Fibroblast of skin of right quadriceps (primary cell): ENCODE results near the gene SARDH.

Experiments used
- DNase-seq: peaks from one replicate; pipeline ENCODE4 v3.0.0-alpha.2; 2013

The SARDH gene

GRCh38 chr9:133712221-133713100 is 25.7 kb downstream of the SARDH start:
- no peak for DNase-seq

- peak; percentile 57 for DNase-seq
These were observed 26.5 kb downstream of the SARDH start for GRCh38 chr9:133711428-133712220.

DNA sequence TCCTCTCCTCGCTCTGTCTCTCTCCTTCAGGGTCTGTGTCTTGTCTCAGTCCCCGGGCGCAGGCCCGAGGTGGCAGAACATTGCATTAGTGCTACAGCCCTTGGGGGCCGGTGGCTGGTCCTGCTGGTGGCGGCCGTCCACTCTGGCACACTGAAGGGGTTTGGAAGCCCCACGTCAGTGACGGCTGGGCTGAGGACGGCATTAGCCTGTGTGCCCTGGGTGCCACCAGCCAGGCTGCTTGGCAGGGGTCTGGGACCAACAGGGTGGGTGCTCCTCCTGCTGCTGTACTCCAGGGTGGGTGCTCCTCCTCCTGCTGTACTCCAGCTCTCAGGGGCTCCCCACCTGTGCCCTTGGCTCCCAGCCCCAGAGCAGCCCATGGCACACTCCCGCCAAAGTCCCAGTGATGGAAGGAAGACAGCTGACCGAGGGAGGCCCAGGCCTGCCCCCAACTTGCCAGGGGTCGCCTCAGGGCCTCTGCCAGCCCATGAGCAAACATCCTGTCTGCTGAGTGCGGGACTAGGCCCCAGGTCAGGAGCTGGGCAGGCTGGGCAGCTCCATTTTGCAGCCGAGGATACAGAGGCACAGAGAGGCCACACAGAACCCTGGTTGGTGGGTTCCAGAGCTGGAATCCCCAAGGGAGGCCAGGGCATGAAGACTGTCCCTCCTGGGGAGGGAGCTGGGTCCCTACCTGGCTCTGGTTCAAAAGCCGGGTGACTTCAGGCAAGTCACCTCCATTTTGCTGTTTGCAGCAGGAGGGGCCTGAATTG is 27.3 kb downstream of the SARDH start:
- no peak for DNase-seq

DNA sequence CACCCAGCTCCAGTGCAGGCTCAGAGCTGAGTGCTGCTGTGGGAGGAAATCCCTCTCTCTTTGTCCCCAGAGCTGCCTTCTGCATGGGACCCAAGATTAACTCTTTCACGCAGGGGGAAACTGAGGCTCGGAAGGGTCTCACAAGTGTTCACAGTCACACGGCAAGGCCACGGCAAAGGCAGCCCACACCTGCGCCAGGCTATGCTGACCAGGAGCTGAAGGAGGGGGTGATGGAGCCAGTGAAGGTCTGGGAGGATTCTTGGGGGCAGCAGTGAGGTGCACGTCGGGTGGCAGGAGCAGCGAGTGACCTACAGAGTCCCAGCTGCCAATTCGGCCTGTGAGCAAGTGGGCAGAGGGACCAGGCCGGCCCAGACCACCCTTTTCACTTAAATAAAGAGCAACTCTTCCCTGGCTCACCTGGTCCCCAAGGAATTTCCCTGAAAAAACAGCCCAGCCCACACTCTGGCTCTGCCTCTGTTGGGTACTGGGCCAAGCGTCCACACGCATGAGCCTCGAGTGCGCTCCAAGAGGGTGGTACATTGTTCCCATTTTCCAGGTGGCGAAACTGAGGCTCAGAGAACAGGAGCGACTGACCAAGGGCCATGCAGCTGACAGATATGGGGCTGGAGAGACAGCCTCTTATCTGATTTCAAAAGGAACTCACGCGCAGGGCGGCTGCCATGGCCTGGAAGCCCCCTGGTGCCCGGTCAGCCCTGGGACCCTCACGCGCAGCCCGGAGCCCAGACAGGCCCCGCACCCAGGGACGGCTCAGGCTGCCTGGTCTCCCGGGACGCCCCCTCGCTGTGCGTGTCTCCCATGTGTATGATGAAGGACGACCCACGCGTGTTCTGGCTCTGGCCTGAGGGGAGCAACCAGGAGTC is 28.2 kb downstream of the SARDH start:
- no peak for DNase-seq

DNA sequence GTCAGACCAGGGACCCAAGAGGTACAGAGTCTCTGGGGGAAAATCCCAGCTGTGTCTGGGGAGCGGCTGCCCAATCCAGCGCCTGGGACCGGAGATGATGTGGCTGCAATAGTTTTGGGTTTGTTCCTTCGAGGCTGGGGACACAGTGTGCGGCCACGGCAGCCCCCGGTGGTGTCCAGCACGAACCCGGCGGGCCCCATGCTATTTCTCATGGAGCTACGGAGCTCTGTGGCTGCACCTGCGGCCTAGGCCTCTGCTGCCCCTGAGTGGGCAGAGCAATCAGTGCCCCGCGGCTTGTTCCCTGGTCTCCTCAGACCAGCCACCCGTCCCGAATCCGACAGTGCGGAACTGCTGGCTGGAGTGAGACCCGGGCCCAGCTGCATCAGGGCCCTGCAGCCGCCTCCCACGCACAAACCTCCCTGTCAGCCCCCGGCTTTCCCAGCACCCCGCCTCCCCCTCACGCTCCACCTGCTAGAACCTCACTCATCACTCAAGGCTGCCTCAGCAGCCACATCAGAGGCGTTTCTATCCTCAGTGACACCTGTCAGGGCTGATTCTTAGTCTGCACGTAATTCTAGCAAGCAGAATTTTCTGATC is 29.0 kb downstream of the SARDH start:
- no peak for DNase-seq

DNA sequence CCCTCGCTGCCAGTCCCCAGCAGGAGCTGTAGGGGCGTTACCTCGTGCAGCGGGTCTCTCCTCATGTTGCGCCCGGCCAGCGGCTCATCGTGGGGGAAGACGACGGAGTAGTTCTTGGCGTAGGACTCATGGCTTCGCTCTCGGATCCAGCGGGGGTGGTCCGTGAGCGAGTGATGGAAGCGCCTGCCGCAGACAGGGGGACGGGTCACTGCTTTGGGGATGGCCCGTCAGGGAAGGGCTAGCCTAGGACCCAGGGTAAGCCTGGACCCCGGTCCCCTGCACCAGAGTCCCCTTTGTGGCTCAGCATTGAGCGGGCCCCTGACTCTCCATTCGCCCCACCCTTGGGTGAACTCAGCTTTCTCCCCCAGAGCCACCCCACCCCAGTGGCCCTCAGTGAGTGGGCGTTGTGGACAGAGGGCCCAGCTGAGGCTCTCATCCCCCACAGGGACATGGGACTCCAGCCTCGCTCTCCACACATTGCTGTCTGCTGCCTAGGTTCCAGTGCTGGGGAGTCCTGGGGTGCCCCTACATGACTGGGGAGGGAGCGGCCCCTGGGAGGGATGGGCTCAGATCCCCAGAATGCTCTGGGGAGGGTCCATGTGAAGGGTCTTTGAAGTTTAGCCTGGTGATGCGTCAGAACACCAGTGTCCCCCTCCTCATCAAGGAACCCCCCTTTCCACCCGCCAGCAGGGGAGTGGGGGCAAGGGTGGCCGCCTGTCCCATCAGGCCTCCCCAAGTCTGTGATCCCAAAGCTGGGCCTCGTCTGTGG is 29.7 kb downstream of the SARDH start:
- no peak for DNase-seq

DNA sequence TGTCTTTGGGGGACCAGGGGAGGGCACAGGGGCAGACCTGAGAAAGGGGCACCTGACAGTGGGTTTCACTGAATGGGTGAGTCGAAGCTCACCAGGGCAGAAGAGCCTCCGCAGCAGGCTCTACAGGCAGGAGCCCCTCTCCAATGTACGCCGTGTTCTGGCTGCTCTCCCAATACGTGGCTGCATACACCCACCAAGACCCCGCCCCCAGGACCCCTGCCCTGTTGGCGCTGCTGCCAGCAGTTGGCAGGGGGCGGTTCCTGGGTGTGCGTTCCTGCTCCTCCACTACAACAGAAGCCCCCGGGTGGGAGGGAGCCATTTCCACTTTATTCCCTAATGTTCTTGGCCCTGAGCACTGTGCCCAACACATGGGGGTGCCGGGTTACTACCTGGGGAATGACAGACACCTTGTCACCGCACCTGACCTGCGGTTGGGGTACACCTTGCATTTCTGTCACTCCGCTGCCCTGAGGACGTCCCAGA is 30.3 kb downstream of the SARDH start:
- no peak for DNase-seq

DNA sequence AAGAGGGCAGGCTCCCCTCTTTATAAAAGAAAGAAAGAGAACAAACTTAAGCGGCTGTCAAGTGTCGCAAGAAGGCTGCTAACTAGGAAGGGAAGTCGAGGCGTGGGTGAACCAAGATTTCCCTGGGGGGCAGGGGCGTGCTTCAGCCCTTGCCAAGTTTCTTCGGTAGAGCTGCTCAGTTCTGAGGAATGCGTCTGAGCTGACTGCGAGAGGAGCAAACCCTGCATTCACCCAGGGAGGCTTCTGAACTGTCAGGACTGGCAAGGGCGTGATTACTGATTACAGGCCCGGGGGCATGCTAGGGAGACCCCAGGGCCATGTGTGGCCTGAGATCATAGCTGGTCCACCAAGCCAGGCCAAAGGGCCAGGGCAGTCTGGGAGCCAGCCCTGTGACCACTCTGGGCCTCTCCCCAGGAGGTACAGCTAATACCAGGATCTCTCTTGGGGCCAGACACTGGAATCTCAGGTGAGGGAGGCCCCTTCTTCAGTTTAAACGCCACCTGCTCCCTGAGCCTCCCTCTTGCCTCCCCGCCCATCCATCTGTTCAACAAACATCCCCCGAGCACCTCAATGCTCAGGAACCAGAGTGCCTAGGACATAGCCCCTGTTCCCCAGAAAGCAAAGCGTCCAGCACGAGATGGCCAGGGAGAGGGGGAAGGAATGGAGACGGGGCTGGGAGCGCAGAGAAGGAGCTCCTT is 30.9 kb downstream of the SARDH start:
- peak; percentile 68 for DNase-seq

DNA sequence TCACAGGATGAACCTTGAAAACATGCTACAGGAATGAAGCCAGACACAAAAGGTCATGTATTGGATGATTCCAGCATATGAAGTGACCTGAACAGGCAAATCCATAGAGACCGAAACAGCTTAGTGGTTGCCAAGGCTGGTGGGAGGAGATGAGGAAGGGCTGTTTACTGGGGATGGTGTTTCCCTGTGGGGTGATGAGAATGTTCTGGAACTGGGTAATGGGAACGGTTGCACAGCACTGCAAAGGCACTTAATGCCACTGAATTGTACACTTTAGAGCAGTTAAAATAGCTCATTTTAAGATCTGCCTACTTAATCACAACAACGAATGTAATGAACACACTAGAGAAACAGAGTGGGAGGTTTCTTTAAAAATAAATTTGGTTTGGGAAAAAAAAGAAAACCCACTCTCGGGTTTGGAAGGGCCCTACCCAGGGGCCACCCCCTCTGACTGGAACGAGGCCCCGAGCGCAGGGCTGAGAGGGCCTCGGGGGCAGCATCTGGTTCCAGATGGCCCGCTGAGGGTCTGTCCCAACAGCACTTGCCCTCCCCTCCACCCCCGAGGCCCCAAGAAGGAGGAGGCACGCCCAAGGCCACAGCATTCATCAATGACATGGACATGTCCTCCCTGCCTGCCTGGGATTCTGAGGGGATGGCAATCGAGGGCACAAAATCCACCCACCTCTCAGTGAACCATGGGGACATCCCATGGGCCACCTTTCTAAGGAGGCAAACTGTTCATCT is 31.7 kb downstream of the SARDH start:
- DNase-seq: no peak

- DNase-seq: no peak
These were observed 32.6 kb downstream of the SARDH start for GRCh38 chr9:133705576-133705975.

GRCh38 chr9:133704711-133705181 is 33.4 kb downstream of the SARDH start:
- no peak for DNase-seq

GRCh38 chr9:133703591-133704399 is 34.4 kb downstream of the SARDH start:
- no peak for DNase-seq

- no peak for DNase-seq
These were observed 35.2 kb downstream of the SARDH start for GRCh38 chr9:133702798-133703590.

GRCh38 chr9:133701981-133702797 is 36.0 kb downstream of the SARDH start:
- DNase-seq: peak; percentile 77

GRCh38 chr9:133701321-133701980 is 36.7 kb downstream of the SARDH start:
- no peak for DNase-seq

- no peak for DNase-seq
These were observed 37.3 kb downstream of the SARDH start for GRCh38 chr9:133700819-133701320.
